NCI-H2171 treated with DMSO at 0.1 percent for 48 hours (cell line): ENCODE data around the gene PRKAR1B.
A peak's percentile ranks its signal among the peaks of the same experiment; 100 is the strongest.

Experiments
- DNase-seq: peaks from one replicate; lab custom pipeline; 2025; lab: John Stamatoyannopoulos, UW

Gene PRKAR1B

GRCh38 chr7:521221-522070 is 205.6 kb downstream of the PRKAR1B start:
- DNase-seq: no peak

GRCh38 chr7:520503-521161 is 206.4 kb downstream of the PRKAR1B start:
- no peak for DNase-seq

- DNase-seq: peak; percentile 60
Measured at GRCh38 chr7:519484-520390, 207.3 kb downstream of the PRKAR1B start, which contains the start of gene PDGFA. PDGFA (minus strand) TSS chr7:519846; CDS start chr7:519001, 845 bp downstream.

- DNase-seq: peak; percentile 74
Measured at GRCh38 chr7:518630-519483, 208.2 kb downstream of the PRKAR1B start.

GRCh38 chr7:517774-518629 is 209.1 kb downstream of the PRKAR1B start:
- DNase-seq: peak; percentile 36

GRCh38 chr7:516606-517456 is 210.2 kb downstream of the PRKAR1B start:
- no peak for DNase-seq

GRCh38 chr7:516216-516605 is 210.9 kb downstream of the PRKAR1B start:
- DNase-seq: no peak

GRCh38 chr7:515628-516027 is 211.5 kb downstream of the PRKAR1B start:
- DNase-seq: no peak

GRCh38 chr7:514651-515598 is 212.2 kb downstream of the PRKAR1B start:
- no peak for DNase-seq

GRCh38 chr7:514242-514641 is 212.8 kb downstream of the PRKAR1B start:
- DNase-seq: no peak

GRCh38 chr7:513521-514166 is 213.4 kb downstream of the PRKAR1B start:
- DNase-seq: no peak

GRCh38 chr7:512541-513311 is 214.4 kb downstream of the PRKAR1B start:
- no peak for DNase-seq

GRCh38 chr7:512146-512510 is 215.0 kb downstream of the PRKAR1B start:
- DNase-seq: no peak

- DNase-seq: no peak
Measured at GRCh38 chr7:511476-512145, 215.5 kb downstream of the PRKAR1B start.

GRCh38 chr7:510782-511281 is 216.2 kb downstream of the PRKAR1B start:
- DNase-seq: no peak

GRCh38 chr7:510131-510481 is 217.0 kb downstream of the PRKAR1B start:
- no peak for DNase-seq
